CD4-positive, alpha-beta memory T cell (primary cell): Measurements from ENCODE around the gene SEC24C. TPM values are rescaled to one million over a fixed set of nuclear protein-coding genes. Genes with fewer than 3 reads are reported as not detected.
"Not testable (repeated sequence)": the region's sequence is repeated elsewhere in the genome, so short reads cannot be mapped to it uniquely, and the experiment has no call there.

ENCODE experiments used
- CTCF ChIA-PET: fragments of 350-600 bp; sonication (Branson Sonifier 250); formaldehyde crosslinking; loops from one replicate; lab custom pipeline; 2021; ENCODE audit warnings: inconsistent platforms; ENCODE audit not compliant: partially characterized antibody; lab: Charles Lee
- POLR2A ChIA-PET: fragments of 350-600 bp; sonication (Branson Sonifier 250); formaldehyde crosslinking; loops from one replicate; lab custom pipeline; 2021; ENCODE audit not compliant: partially characterized antibody; lab: Charles Lee
- DNase-seq, 5 donors: peaks; one replicate each; pipeline versions ENCODE4 v3.0.0 to v3.0.0-alpha.2; 2020 to 2022; ENCODE audit warnings: mixed read lengths in 1 of 5
- H3K27ac ChIP-seq: one replicate; pipeline ENCODE4 v1.7.0; 2013; ENCODE audit warnings: low read depth, low read length
- H3K27me3 ChIP-seq: 2 replicates; pipeline ENCODE4 v1.7.0; 2013; ENCODE audit warnings: mild to moderate bottlenecking, low read length, moderate library complexity; ENCODE audit not compliant: insufficient read depth
- H3K36me3 ChIP-seq: 2 replicates; pipeline ENCODE4 v1.7.0; 2013; ENCODE audit warnings: mild to moderate bottlenecking, low read length, moderate library complexity; ENCODE audit not compliant: insufficient read depth
- H3K4me1 ChIP-seq: 2 replicates; pipeline ENCODE4 v1.7.0; 2013; ENCODE audit warnings: mild to moderate bottlenecking, low read length, moderate library complexity; ENCODE audit not compliant: insufficient read depth
- H3K4me3 ChIP-seq, 2 donors: one replicate each; pipeline ENCODE4 v1.7.0; 2013; ENCODE audit warnings: low read length in 2 of 2, mild to moderate bottlenecking in 1 of 2
- H3K9me3 ChIP-seq, 2 donors: one replicate each; pipeline ENCODE4 v1.7.0; 2013; ENCODE audit warnings: low read length in 2 of 2, control low read depth in 1 of 2; ENCODE audit not compliant: control insufficient read depth in 1 of 2
- H3K27ac Mint-ChIP-seq, 7 donors: one replicate each; pipeline ENCODE4 v1.8.0; 2020 to 2021; ENCODE audit warnings: mixed read lengths in 7 of 7, mild to moderate bottlenecking in 6 of 7, inconsistent platforms in 3 of 7, moderate library complexity in 3 of 7
- H3K27me3 Mint-ChIP-seq, 2 donors: one replicate each; pipeline ENCODE4 v1.8.0; 2020 to 2021; ENCODE audit warnings: mixed read lengths in 2 of 2
- H3K36me3 Mint-ChIP-seq, 2 donors: one replicate each; pipeline ENCODE4 v1.8.0; 2020 to 2021; ENCODE audit warnings: mixed read lengths in 2 of 2, inconsistent platforms in 1 of 2, mild to moderate bottlenecking in 1 of 2
- H3K4me1 Mint-ChIP-seq, 4 donors: one replicate each; pipeline ENCODE4 v1.8.0; 2020 to 2021; ENCODE audit warnings: mixed read lengths in 4 of 4, mild to moderate bottlenecking in 1 of 4
- H3K4me3 Mint-ChIP-seq, 8 donors: one replicate each; pipeline ENCODE4 v1.8.0; 2020 to 2021; ENCODE audit warnings: mixed read lengths in 8 of 8, mild to moderate bottlenecking in 7 of 8, moderate library complexity in 6 of 8, inconsistent platforms in 3 of 8
- H3K9me3 Mint-ChIP-seq, 8 donors: one replicate each; pipeline ENCODE4 v1.8.0; 2020 to 2021; ENCODE audit warnings: mixed read lengths in 8 of 8, mild to moderate bottlenecking in 5 of 8, inconsistent platforms in 3 of 8, moderate library complexity in 1 of 8
- intact Hi-C: fragments of 100-400 bp; cut with micrococcal nuclease; formaldehyde crosslinking; loops from one replicate; pipeline ENCODE4 v1.15.1; 2023
- polyA plus RNA-seq, 2 donors: library from polyadenylated mRNA; unstranded; fragments of 300-500 nt; fragmentation: Illumina TruSeq; gene quantifications; one replicate each; pipeline ENCODE4 v1.2.3, GENCODE V29; 2021
- total RNA-seq, 2 experiments: library from RNA; stranded (reverse); gene quantifications; one replicate each; pipeline ENCODE4 v1.2.3, GENCODE V29; 2021

SEC24C gene
- total and polyA plus RNA-seq, 4 experiments from 2014 or later: 32.5 to 127 (median 97.5) TPM

DNA sequence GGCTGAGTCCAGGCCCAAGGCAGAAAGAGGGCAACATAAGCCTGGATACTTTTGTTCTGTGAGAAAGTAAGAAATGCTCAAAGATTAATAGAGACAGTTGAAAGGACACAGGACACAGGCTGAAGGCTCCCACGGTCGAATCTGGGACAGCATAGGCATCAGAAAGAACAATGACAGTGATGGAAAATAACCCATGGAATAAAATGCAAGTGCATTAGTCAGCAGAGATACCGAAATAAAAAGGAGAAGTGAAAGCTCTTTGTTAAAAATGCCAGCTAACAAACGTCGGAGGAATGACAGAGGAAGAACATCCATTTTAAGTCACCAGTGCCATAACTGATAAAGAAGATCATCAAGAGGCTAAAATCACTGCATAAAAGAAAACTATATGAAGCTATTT lies 26.6 kb upstream of the SEC24C start:
- Histone ChIP-seq H3K4me3 (no peak overlapping the region), H3K36me3 (peaks cover 45% of the 10 kb centered on the region), H3K9me3 (no peaks in the 10 kb centered on the region), H3K27ac (no peak overlapping the region), H3K27me3 (no peaks in the 10 kb centered on the region), H3K4me1 (no peaks in the 10 kb centered on the region)
- DNase-seq: no peak
- ChIA-PET CTCF (no interaction called here), POLR2A (interaction anchor here (0.9 kb wide), 1 partner anchor 13 kb away, joined by 3 read pairs; no protein-coding TSS in a partner anchor)
- intact Hi-C loops: no loop called here
- Mint-ChIP-seq H3K36me3 (peaks cover 45 to 69% of the 10 kb centered on the region in 2 donors), H3K4me1 (peaks cover 0 to 1% (median 0%) of the 10 kb centered on the region in 4 donors), H3K27ac (no peak overlapping the region), H3K9me3 (no peaks in the 10 kb centered on the region), H3K27me3 (no peaks in the 10 kb centered on the region), H3K4me3 (no peak overlapping the region)

- H3K27me3 ChIP-seq, H3K9me3 ChIP-seq, DNase-seq, H3K4me1 Mint-ChIP-seq, intact Hi-C loops, POLR2A ChIA-PET, H3K4me3 Mint-ChIP-seq, H3K27ac ChIP-seq, H3K9me3 Mint-ChIP-seq, H3K4me1 ChIP-seq, H3K4me3 ChIP-seq, CTCF ChIA-PET, H3K27me3 Mint-ChIP-seq: not testable (repeated sequence)
- Mint-ChIP-seq H3K36me3 (peaks cover 39 to 76% of the 10 kb centered on the region in 2 donors), H3K27ac (peak overlapping the region in 2 of 7 donors; percentile 24 to 25)
- H3K36me3 ChIP-seq: peaks cover 43% of the 10 kb centered on the region
These were observed 23.6 kb upstream of the SEC24C start for GRCh38 chr10:73720561-73720960.

- intact Hi-C loops: no loop called here
- Histone ChIP-seq H3K4me3 (no peak overlapping the region), H3K27ac (no peak overlapping the region), H3K9me3 (no peaks in the 10 kb centered on the region), H3K4me1 (no peaks in the 10 kb centered on the region), H3K36me3 (peaks cover 25% of the 10 kb centered on the region), H3K27me3 (no peaks in the 10 kb centered on the region)
- ChIA-PET CTCF (no interaction called here), POLR2A (interaction anchor here (0.6 to 0.7 kb wide), 2 partner anchors 229 to 469 kb away, joined by 3 read pairs; no protein-coding TSS in a partner anchor)
- peaks cover 0 to 6% (median 2%) of the 10 kb centered on the region in 4 donors for H3K4me1 Mint-ChIP-seq
- peaks cover 38 to 69% of the 10 kb centered on the region in 2 donors for H3K36me3 Mint-ChIP-seq
- H3K27me3 Mint-ChIP-seq: no peaks in the 10 kb centered on the region
- H3K4me3 Mint-ChIP-seq: no peak overlapping the region
- peak overlapping the region in 1 of 7 donors; percentile 8 for H3K27ac Mint-ChIP-seq
- DNase-seq: no peak
- no peaks in the 10 kb centered on the region for H3K9me3 Mint-ChIP-seq
These were observed 20.7 kb upstream of the SEC24C start for GRCh38 chr10:73723516-73723915.

DNA sequence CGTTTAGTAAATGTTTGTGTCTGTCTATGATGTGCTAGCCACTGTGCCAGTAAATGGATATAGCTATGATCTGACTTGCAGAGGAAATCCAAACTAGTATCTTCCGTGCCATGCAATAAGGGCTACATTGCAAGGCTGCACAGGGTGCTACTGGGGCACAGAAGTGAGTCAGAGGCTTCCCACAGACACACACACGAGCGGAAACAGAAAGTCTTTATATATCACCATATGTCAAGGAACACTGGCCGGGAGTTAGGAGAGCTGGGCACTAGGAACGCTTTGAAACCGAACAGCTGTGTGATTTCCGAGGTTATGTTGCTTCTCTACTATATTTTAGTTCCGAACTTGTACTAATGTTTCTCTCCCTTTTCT lies 14.4 kb upstream of the SEC24C start:
- peaks cover 10 to 35% (median 20%) of the 10 kb centered on the region in 4 donors for H3K4me1 Mint-ChIP-seq
- peak overlapping the region; percentile 78 to 81 for H3K4me3 ChIP-seq
- CTCF ChIA-PET: interaction anchor here (2.0 kb wide), 1 partner anchor 81 kb away, joined by 6 read pairs; no protein-coding TSS in a partner anchor
- peak overlapping the region; percentile 78 for H3K27ac ChIP-seq
- not testable (repeated sequence) for H3K9me3 Mint-ChIP-seq, H3K27me3 ChIP-seq, H3K27me3 Mint-ChIP-seq, H3K9me3 ChIP-seq
- peaks cover 15% of the 10 kb centered on the region for H3K36me3 ChIP-seq
- peaks cover 16 to 39% of the 10 kb centered on the region in 2 donors for H3K36me3 Mint-ChIP-seq
- intact Hi-C loops: loop anchor here (1.0 to 5.0 kb wide), 5 partner anchors 15 to 232 kb away; partner anchors contain the start of genes NDST2, PPP3CB, SEC24C and ZSWIM8
- peaks cover 15% of the 10 kb centered on the region for H3K4me1 ChIP-seq
- H3K27ac Mint-ChIP-seq: peak overlapping the region; percentile 97 to 100 (median 98)
- POLR2A ChIA-PET: interaction anchor here (1.1 to 3.2 kb wide), 13 partner anchors 12 to 238 kb away, joined by 3 to 79 read pairs (median 8); partner anchors contain the start of genes CHCHD1, PPP3CB, SEC24C and ZSWIM8
- peak in 1 of 5 donors; percentile 77 for DNase-seq
- peak overlapping the region; percentile 98 to 100 (median 100) for H3K4me3 Mint-ChIP-seq

GRCh38 chr10:73730153-73730906 lies 13.8 kb upstream of the SEC24C start:
- H3K27ac Mint-ChIP-seq: peak overlapping the region; percentile 97 to 100 (median 98)
- ChIA-PET POLR2A (interaction anchor here (1.1 to 3.2 kb wide), 15 partner anchors 13 to 317 kb away, joined by 3 to 79 read pairs (median 5); partner anchors contain the start of genes CHCHD1, PPP3CB, SEC24C and ZSWIM8), CTCF (interaction anchor here (1.0 to 2.0 kb wide), 4 partner anchors 13 to 80 kb away, joined by 3 to 17 read pairs (median 4); partner anchors contain the start of gene SEC24C)
- peaks cover 12 to 39% (median 21%) of the 10 kb centered on the region in 4 donors for H3K4me1 Mint-ChIP-seq
- no peaks in the 10 kb centered on the region for H3K9me3 ChIP-seq
- peaks cover 15% of the 10 kb centered on the region for H3K36me3 ChIP-seq
- no peaks in the 10 kb centered on the region for H3K27me3 Mint-ChIP-seq
- peak overlapping the region; percentile 78 for H3K27ac ChIP-seq
- H3K36me3 Mint-ChIP-seq: peaks cover 16 to 37% of the 10 kb centered on the region in 2 donors
- DNase-seq: peak; percentile 87 to 92 (median 90)
- peak overlapping the region; percentile 78 to 81 for H3K4me3 ChIP-seq
- H3K4me3 Mint-ChIP-seq: peak overlapping the region; percentile 98 to 100 (median 100)
- intact Hi-C loops: loop anchor here (1.0 to 5.0 kb wide), 5 partner anchors 14 to 233 kb away; partner anchors contain the start of genes NDST2, PPP3CB, SEC24C and ZSWIM8
- H3K9me3 Mint-ChIP-seq: peaks cover 0 to 2% (median 0%) of the 10 kb centered on the region in 8 donors
- H3K27me3 ChIP-seq: no peaks in the 10 kb centered on the region
- peaks cover 15% of the 10 kb centered on the region for H3K4me1 ChIP-seq

DNA sequence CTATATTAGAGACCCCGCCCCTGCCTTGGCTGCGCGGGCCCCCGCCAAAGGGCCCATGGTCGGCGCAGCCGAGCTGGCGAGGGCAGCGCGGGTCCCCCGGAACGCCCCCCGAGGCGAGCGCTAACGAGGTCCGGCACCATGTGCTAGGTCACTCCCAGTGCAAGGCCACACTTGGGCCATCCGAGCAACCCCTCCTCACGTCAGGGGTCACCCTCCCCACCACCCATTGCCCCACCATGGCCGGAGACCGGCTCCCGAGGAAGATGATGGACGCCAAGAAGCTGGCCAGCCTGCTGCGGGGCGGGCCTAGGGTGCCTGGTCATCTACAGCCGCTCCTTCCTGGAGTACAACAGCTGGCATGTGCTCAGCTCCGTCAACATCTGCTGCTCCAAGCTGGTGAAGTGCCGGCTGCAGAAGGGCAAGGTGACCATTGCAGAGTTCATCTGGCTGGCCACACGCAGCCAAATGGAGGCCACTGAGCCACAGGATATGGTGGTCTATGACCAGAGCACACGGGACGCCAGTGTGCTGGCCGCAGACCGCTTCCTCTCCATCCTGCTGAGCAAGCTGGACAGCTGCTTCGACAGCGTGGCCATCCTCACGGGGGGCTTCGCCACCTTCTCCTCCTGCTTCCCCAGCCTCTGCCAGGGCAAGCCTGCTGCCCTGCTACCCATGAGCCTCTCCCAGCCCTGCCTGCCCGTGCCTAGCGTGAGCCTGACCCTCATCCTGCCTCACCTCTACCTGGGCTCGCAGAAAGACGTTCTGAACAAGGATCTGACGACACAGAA lies 12.4 kb upstream of the SEC24C start:
- Mint-ChIP-seq H3K4me1 (peaks cover 12 to 38% (median 21%) of the 10 kb centered on the region in 4 donors), H3K27ac (peak overlapping the region in 4 of 7 donors; percentile 36 to 97 (median 53)), H3K9me3 (peaks cover 0 to 2% (median 0%) of the 10 kb centered on the region in 8 donors), H3K36me3 (peaks cover 12 to 27% of the 10 kb centered on the region in 2 donors), H3K4me3 (peak overlapping the region in 7 of 8 donors; percentile 52 to 100 (median 64)), H3K27me3 (no peaks in the 10 kb centered on the region)
- Histone ChIP-seq H3K36me3 (peaks cover 12% of the 10 kb centered on the region), H3K4me3 (no peak overlapping the region), H3K9me3 (no peaks in the 10 kb centered on the region), H3K27me3 (no peaks in the 10 kb centered on the region), H3K4me1 (peaks cover 15% of the 10 kb centered on the region), H3K27ac (no peak overlapping the region)
- ChIA-PET CTCF (interaction anchor here (1.5 to 2.0 kb wide), 3 partner anchors 12 to 79 kb away, joined by 3 to 17 read pairs (median 6); partner anchors contain the start of gene SEC24C), POLR2A (interaction anchor here (1.4 to 3.2 kb wide), 8 partner anchors 11 to 236 kb away, joined by 3 to 79 read pairs (median 12); partner anchors contain the start of genes CHCHD1, PPP3CB and SEC24C)
- intact Hi-C loops: loop anchor here (2.0 to 5.0 kb wide), 2 partner anchors 41 to 234 kb away; partner anchors contain the start of gene PPP3CB
- DNase-seq: no peak
